Transverse colon (tissue), 4 donors: ENCODE results near the gene PDSS1. TPM values are rescaled to one million over a fixed set of nuclear protein-coding genes. Genes with fewer than 3 reads are reported as not detected.

ENCODE experiments used
- DNase-seq: peaks from one replicate; pipeline ENCODE4 v3.0.0-alpha.2; 2019
- H3K27ac ChIP-seq, 4 donors: fragments of 200-600 bp; sonication (generic); 2 replicates each; pipeline ENCODE4 v1.5.1; 2016 to 2018; ENCODE audit warnings: inconsistent platforms in 4 of 4
- H3K27me3 ChIP-seq: fragments of 200-600 bp; sonication (generic); 2 replicates; pipeline ENCODE4 v1.5.1; 2017; ENCODE audit warnings: inconsistent platforms
- H3K36me3 ChIP-seq, 4 donors: fragments of 200-600 bp; sonication (generic); 2 replicates each; pipeline ENCODE4 v1.5.1; 2017 to 2019; ENCODE audit warnings: inconsistent platforms in 4 of 4
- H3K4me1 ChIP-seq, 4 donors: fragments of 200-600 bp; sonication (generic); 2 replicates each; pipeline ENCODE4 v1.5.1; 2017 to 2020; ENCODE audit warnings: inconsistent platforms in 4 of 4
- H3K4me3 ChIP-seq, 4 donors: fragments of 200-600 bp; sonication (generic); 1 replicate in 1 of 4; 2 replicates in 3 of 4; pipeline versions ENCODE4 v1.5.1 to v1.6.1; 2017 to 2019; ENCODE audit warnings: inconsistent platforms in 4 of 4
- H3K9me3 ChIP-seq, 2 donors: fragments of 200-600 bp; sonication (generic); 2 replicates each; pipeline ENCODE4 v1.5.1; 2017 to 2019; ENCODE audit warnings: inconsistent platforms in 2 of 2
- EP300 ChIP-seq: sonication (generic); formaldehyde crosslinking; IDR thresholded peaks from one replicate; pipeline ENCODE4 v1.6.1; 2017; ENCODE audit warnings: antibody characterized with exemption, low read depth
- POLR2A ChIP-seq: fragments of 450-650 bp; IDR thresholded peaks from one replicate; pipeline ENCODE4 v1.6.1; 2016; ENCODE audit warnings: antibody characterized with exemption, mild to moderate bottlenecking, moderate library complexity
- POLR2AphosphoS5 ChIP-seq, 3 donors: sonication (generic); formaldehyde crosslinking; IDR thresholded peaks; one replicate each; pipeline ENCODE4 v1.6.1; 2016; ENCODE audit warnings: antibody characterized with exemption in 3 of 3
- WGBS, 2 donors: methylation state at CpG; one replicate each; pipeline ENCODE4 v1.1.5; 2018; ENCODE audit warnings: low coverage in 1 of 2; 5-methylcytosine and 5-hydroxymethylcytosine counted together
- in situ Hi-C, 4 donors: fragments of 200-750 bp; cut with MboI; loops; one replicate each; pipeline versions ENCODE4 v1.15.0 to v1.15.1; 2017; ENCODE audit warnings: low sequenced_read_pairs in 3 of 4, low pct_ligation_motif_present in 1 of 4, low pct_unique_long_range_greater_than_20kb in 1 of 4
- intact Hi-C: fragments of 100-400 bp; cut with DNase I; formaldehyde crosslinking; loops from one replicate; pipeline ENCODE4 v1.15.1; 2023; ENCODE audit warnings: low total_unique reads
- total RNA-seq, 4 donors: library from RNA; depleted of rRNA; stranded (reverse); fragments of >200 nt; gene quantifications; one replicate each; pipeline ENCODE4 v1.1.0, GENCODE V29; 2016
- TF ChIP-seq, protein P1 (sequence below), 5 experiments: fragments of 200-600 bp in 3 of 5; fragments of 450-650 bp in 2 of 5; sonication (generic) in 3 of 5; IDR thresholded peaks; 1 replicate in 2 of 5; 2 replicates in 3 of 5; pipeline ENCODE4 v1.5.1; 2016 to 2017; ENCODE audit warnings: antibody characterized with exemption in 5 of 5, inconsistent platforms in 3 of 5, mild to moderate bottlenecking in 2 of 5, moderate library complexity in 1 of 5

PDSS1 gene
- total RNA-seq, 4 donors from 2014 or later, result 13.1 to 66.7 (median 23.8) TPM

DNA sequence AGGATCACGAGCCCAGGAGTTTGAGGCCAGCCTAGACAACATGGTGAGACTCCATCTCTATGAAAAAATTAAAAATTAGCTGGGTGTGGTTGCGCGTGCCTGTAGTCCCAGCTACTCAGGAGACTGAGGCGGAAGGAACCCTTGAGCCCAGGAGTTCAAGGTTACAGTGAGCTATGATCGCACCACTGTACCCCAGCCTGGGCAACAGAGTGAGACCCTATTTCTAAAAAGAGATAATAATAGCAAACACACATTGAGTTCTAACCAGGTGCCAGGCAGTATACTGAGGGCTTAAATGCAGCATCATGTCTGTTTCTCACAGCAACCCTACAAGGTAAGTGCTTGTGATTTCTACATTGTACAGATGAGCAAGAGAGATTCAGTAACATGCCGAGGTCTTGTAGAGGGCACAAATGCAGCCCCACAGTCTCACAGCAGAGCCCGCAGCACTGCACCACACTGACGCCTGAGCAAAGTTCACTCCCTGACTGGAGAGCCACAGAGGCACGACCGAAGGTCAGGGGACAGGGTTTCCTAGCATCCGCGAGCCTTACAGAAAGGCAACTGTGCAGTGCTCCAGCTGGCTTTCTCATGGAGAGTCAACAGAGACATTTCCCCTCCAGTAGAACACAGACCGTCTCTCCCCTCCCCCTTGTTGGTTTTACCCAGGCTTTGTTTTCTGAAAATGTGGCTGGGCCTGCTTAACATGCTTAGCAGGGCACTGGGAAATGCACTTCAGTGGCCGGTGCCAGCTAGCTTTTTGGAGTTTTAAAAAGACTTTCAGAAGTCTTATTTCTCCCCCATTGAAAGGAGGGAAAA is 36.5 kb downstream of the PDSS1 start:
- H3K27me3 ChIP-seq, result no peaks in the 10 kb centered on the region
- peak; percentile 44 for DNase-seq
- in situ Hi-C loops (loop anchor here in 2 of 4 donors (5.0 to 25.0 kb wide), 2 partner anchors 128 to 148 kb away; partner anchors contain the start of gene ABI1 (in 1 of the 2)), intact Hi-C loops (no loop called here)
- no peaks in the 10 kb centered on the region for H3K9me3 ChIP-seq
- WGBS, 2 donors, result 69 to 82% methylated on average over 6 to 14 of the region's 14 CpGs
- TF ChIP-seq, protein P1, sequence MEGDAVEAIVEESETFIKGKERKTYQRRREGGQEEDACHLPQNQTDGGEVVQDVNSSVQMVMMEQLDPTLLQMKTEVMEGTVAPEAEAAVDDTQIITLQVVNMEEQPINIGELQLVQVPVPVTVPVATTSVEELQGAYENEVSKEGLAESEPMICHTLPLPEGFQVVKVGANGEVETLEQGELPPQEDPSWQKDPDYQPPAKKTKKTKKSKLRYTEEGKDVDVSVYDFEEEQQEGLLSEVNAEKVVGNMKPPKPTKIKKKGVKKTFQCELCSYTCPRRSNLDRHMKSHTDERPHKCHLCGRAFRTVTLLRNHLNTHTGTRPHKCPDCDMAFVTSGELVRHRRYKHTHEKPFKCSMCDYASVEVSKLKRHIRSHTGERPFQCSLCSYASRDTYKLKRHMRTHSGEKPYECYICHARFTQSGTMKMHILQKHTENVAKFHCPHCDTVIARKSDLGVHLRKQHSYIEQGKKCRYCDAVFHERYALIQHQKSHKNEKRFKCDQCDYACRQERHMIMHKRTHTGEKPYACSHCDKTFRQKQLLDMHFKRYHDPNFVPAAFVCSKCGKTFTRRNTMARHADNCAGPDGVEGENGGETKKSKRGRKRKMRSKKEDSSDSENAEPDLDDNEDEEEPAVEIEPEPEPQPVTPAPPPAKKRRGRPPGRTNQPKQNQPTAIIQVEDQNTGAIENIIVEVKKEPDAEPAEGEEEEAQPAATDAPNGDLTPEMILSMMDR (IDR thresholded peaks at IDR 0.05), result no peak
- TF ChIP-seq POLR2A (no peak), POLR2AphosphoS5 (IDR thresholded peaks at IDR 0.05) (no peak), EP300 (no peak)
- no peak overlapping the region for H3K27ac ChIP-seq
- H3K4me3 ChIP-seq, result no peak overlapping the region
- H3K36me3 ChIP-seq, result peaks cover 0 to 6% (median 0%) of the 10 kb centered on the region in 4 donors
- peaks cover 0 to 8% (median 2%) of the 10 kb centered on the region in 4 donors for H3K4me1 ChIP-seq

DNA sequence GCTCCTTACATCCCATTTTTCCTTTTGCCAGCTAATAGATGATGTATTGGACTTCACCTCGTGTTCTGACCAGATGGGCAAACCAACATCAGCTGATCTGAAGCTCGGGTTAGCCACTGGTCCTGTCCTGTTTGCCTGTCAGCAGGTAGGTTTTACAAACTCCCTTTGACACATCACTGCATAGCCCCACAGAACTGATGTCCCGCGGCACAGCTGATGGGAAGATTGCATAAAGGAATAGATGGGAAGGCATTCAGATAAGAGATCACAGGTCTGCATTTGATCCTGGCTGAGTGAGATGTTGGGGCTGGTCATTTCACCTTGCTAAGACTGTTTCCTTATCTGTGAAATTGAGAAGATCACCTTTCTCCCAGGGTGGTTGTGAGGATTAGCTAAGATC is 37.9 kb downstream of the PDSS1 start:
- Histone ChIP-seq H3K4me1 (peaks cover 0 to 8% (median 2%) of the 10 kb centered on the region in 4 donors), H3K27ac (no peak overlapping the region), H3K4me3 (no peak overlapping the region), H3K36me3 (peaks cover 0 to 6% (median 0%) of the 10 kb centered on the region in 4 donors), H3K9me3 (no peaks in the 10 kb centered on the region), H3K27me3 (no peaks in the 10 kb centered on the region)
- intact Hi-C loops (no loop called here), in situ Hi-C loops (loop anchor here in 1 of 4 donors (25.0 kb wide), 1 partner anchor 127 kb away; the partner anchor contains the start of gene ABI1)
- WGBS, 2 donors, result 83 to 92% methylated on average over 1 to 4 of the region's 4 CpGs
- DNase-seq, result no peak
- TF ChIP-seq POLR2A (no peak), EP300 (no peak), POLR2AphosphoS5 (IDR thresholded peaks at IDR 0.05) (no peak)
- TF ChIP-seq, protein P1 (IDR thresholded peaks at IDR 0.05), result no peak

DNA sequence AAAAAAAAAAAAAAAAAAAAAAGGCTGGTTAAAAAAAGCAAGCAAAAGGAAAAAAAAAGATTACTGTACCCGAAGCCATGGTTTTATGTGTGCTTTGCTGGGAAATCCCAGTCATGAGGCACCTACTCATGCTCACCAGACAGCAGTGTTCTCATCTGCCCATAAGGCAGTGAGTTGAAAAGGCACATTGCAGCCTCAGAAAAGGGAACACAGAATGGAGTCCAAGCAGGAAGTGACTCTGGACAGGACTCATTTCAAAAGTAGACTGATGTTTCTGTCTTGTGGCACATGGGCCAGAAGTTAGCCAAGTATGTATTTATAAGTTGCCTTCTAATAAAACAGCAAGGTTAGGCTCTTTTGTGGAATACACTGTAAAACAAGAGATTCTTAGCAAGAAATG is 40.2 kb downstream of the PDSS1 start:
- Histone ChIP-seq H3K27me3 (no peaks in the 10 kb centered on the region), H3K4me3 (no peak overlapping the region), H3K27ac (peak overlapping the region in 2 of 4 donors; percentile 9 to 30), H3K9me3 (no peaks in the 10 kb centered on the region), H3K36me3 (peaks cover 0 to 18% (median 0%) of the 10 kb centered on the region in 4 donors), H3K4me1 (peaks cover 0 to 8% (median 2%) of the 10 kb centered on the region in 4 donors)
- TF ChIP-seq POLR2A, result no peak
- TF ChIP-seq POLR2AphosphoS5 (IDR thresholded peaks at IDR 0.05), result no peak
- TF ChIP-seq, protein P1 (IDR thresholded peaks at IDR 0.05), result no peak
- TF ChIP-seq EP300, result no peak
- intact Hi-C loops (no loop called here), in situ Hi-C loops (loop anchor here in 1 of 4 donors (25.0 kb wide), 1 partner anchor 125 kb away; the partner anchor contains the start of gene ABI1)
- WGBS, 2 donors, result 43 to 48% methylated on average over 1 of the region's 1 CpG
- no peak for DNase-seq

DNA sequence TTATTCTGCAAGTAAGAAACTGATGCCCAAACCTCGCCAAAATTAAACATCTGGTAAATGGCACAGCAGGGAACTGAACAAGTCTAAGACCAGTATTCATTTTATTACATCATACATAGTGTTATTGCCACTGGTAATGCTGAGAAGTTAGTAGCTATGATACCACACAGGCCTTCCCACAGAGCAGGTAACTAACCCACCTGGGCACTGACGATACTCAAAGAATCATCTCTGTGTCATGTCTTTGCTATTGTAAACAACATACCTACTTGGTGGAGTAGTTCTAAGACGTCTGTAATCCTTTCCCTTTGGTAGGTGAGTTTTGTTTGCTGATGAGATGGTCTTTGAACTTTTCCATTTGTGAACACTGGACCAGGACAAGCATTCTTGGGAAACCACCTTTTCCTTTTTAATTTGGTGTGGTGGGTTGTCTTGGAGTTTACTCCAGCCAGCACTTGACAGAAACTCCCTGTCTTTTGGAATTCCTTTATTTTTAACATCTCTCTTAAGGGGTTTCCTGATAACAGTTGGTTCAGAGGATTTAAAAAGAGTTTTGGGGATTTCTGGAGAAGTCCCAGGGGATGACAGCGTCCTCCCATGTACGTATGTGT is 40.9 kb downstream of the PDSS1 start:
- no peak for DNase-seq
- H3K27me3 ChIP-seq, result no peaks in the 10 kb centered on the region
- no peak overlapping the region for H3K4me3 ChIP-seq
- no peaks in the 10 kb centered on the region for H3K9me3 ChIP-seq
- peak overlapping the region in 2 of 4 donors; percentile 9 to 30 for H3K27ac ChIP-seq
- TF ChIP-seq, protein P1 (IDR thresholded peaks at IDR 0.05), result no peak
- no peak for TF ChIP-seq EP300
- no peak for TF ChIP-seq POLR2A
- TF ChIP-seq POLR2AphosphoS5 (IDR thresholded peaks at IDR 0.05), result no peak
- in situ Hi-C loops, result loop anchor here in 1 of 4 donors (25.0 kb wide), 1 partner anchor 124 kb away; the partner anchor contains the start of gene ABI1
- intact Hi-C loops, result no loop called here
- peaks cover 0 to 24% (median 0%) of the 10 kb centered on the region in 4 donors for H3K36me3 ChIP-seq
- 67 to 75% methylated on average over 4 to 5 of the region's 5 CpGs for WGBS, 2 donors
- H3K4me1 ChIP-seq, result peaks cover 0 to 8% (median 2%) of the 10 kb centered on the region in 4 donors
